Measurements from ENCODE around the gene TRPM4.
"Not testable (repeated sequence)": the region's sequence is repeated elsewhere in the genome, so short reads cannot be mapped to it uniquely, and the experiment has no call there.

The TRPM4 gene

DNA sequence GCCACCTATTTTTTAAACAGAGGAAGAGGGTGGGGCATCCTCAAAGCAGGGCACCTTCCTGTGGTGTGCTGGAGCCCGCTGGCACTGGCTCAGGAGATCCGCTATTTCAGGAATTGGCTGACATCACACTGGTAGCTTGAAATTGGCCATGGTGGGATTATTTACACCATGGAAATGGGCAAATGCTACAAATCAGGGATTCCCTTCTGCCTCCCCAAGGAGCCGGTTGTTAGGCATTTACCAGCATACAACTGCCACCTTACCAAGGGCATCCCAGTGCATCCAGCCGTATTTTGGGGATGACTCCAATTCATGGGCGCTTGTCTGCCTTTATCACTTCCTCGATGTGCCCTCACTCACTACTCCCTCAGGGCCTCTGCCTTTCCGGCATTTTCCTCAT is 16.6 kb upstream of the TRPM4 start:
- no peaks in the 10 kb centered on the region for H3K9me3 ChIP-seq (ENCODE audit: severe bottlenecking)
- TF ChIP-seq, protein P1, sequence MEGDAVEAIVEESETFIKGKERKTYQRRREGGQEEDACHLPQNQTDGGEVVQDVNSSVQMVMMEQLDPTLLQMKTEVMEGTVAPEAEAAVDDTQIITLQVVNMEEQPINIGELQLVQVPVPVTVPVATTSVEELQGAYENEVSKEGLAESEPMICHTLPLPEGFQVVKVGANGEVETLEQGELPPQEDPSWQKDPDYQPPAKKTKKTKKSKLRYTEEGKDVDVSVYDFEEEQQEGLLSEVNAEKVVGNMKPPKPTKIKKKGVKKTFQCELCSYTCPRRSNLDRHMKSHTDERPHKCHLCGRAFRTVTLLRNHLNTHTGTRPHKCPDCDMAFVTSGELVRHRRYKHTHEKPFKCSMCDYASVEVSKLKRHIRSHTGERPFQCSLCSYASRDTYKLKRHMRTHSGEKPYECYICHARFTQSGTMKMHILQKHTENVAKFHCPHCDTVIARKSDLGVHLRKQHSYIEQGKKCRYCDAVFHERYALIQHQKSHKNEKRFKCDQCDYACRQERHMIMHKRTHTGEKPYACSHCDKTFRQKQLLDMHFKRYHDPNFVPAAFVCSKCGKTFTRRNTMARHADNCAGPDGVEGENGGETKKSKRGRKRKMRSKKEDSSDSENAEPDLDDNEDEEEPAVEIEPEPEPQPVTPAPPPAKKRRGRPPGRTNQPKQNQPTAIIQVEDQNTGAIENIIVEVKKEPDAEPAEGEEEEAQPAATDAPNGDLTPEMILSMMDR (IDR thresholded peaks at IDR 0.05; ENCODE audit: poor library complexity, severe bottlenecking) = no peak
- H3K36me3 ChIP-seq (ENCODE audit: low read depth) = no peaks in the 10 kb centered on the region
- H3K4me3 ChIP-seq (ENCODE audit: severe bottlenecking) = no peak overlapping the region
- no peaks in the 10 kb centered on the region for H3K4me1 ChIP-seq (ENCODE audit: insufficient read depth, poor library complexity, severe bottlenecking)
- H3K27ac ChIP-seq (ENCODE audit: poor library complexity, severe bottlenecking) = no peak overlapping the region
- H3K27me3 ChIP-seq (ENCODE audit: insufficient read depth, poor library complexity, severe bottlenecking) = no peaks in the 10 kb centered on the region
- no peak for ATAC-seq (ENCODE audit: low read depth)
- no peak for DNase-seq (ENCODE audit: low spot score)

- no peak overlapping the region for H3K27ac ChIP-seq (ENCODE audit: poor library complexity, severe bottlenecking)
Measured at GRCh38 chr19:49141352-49141751, 16.2 kb upstream of the TRPM4 start.

GRCh38 chr19:49142866-49143335 is 14.7 kb upstream of the TRPM4 start:
- Histone ChIP-seq H3K27me3 (ENCODE audit: insufficient read depth, poor library complexity, severe bottlenecking) (no peaks in the 10 kb centered on the region), H3K27ac (ENCODE audit: poor library complexity, severe bottlenecking) (no peak overlapping the region), H3K36me3 (ENCODE audit: low read depth) (no peaks in the 10 kb centered on the region), H3K4me1 (ENCODE audit: insufficient read depth, poor library complexity, severe bottlenecking) (no peaks in the 10 kb centered on the region), H3K4me3 (ENCODE audit: severe bottlenecking) (peak overlapping the region; percentile 45), H3K9me3 (ENCODE audit: severe bottlenecking) (no peaks in the 10 kb centered on the region)
- TF ChIP-seq, protein P1 (IDR thresholded peaks at IDR 0.05; ENCODE audit: poor library complexity, severe bottlenecking) = no peak
- ATAC-seq (ENCODE audit: low read depth) (peak; percentile 100), DNase-seq (ENCODE audit: low spot score) (peak; percentile 93)

More at GRCh38 chr19:49141352-49141751, 16.2 kb upstream of the TRPM4 start:
- Histone ChIP-seq H3K27me3 (ENCODE audit: insufficient read depth, poor library complexity, severe bottlenecking) (no peaks in the 10 kb centered on the region), H3K4me1 (ENCODE audit: insufficient read depth, poor library complexity, severe bottlenecking) (no peaks in the 10 kb centered on the region), H3K9me3 (ENCODE audit: severe bottlenecking) (no peaks in the 10 kb centered on the region), H3K36me3 (ENCODE audit: low read depth) (no peaks in the 10 kb centered on the region), H3K4me3 (ENCODE audit: severe bottlenecking) (no peak overlapping the region)
- TF ChIP-seq, protein P1 (IDR thresholded peaks at IDR 0.05; ENCODE audit: poor library complexity, severe bottlenecking) = no peak
- ATAC-seq (ENCODE audit: low read depth) (no peak), DNase-seq (ENCODE audit: low spot score) (no peak)

DNA sequence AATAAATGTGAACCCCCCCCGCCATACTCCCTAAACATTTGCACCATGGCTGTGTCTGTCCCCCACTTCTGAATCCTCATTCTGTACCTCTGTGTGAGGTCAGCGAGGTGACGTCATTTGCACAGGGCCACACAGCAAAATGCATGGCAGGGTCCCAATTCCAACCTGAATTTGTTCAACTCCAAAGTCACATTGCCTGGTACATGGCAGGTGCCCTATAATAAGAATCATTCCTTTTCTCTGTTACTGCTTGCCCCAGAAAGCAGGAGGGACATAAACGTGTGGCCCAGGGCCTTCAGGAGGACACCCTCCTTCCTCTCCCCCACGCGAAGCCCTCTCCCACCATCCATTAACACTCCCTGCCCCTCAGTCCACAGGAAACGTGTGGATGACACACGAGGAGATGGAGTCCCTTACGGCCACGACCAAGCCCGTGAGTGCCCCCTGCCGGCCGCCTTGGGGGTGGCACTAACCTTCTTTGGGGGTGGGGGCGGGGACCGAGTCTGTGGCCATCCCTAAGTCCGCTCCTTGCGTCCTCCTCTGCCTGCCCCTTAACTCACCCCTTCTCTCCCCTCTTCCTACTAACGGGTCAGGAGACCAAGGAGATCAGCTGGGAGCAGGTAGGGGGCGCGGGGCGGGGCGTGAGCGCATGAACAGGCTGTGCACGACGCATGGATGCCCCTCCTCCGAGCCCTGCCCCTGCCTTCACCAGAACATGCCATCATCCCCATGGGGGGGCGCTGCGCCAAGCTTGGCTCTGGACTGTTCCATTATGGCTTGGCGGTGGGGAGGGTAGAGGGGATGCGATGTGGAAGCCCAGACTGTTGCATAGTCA is 11.8 kb upstream of the TRPM4 start:
- DNase-seq (ENCODE audit: low spot score) (no peak), ATAC-seq (ENCODE audit: low read depth) (no peak)
- TF ChIP-seq, protein P1 (IDR thresholded peaks at IDR 0.05; ENCODE audit: poor library complexity, severe bottlenecking) = peak; percentile 85
- H3K36me3 ChIP-seq (ENCODE audit: low read depth) = no peaks in the 10 kb centered on the region
- H3K27ac ChIP-seq (ENCODE audit: poor library complexity, severe bottlenecking) = no peak overlapping the region
- no peak overlapping the region for H3K4me3 ChIP-seq (ENCODE audit: severe bottlenecking)
- H3K9me3 ChIP-seq (ENCODE audit: severe bottlenecking) = no peaks in the 10 kb centered on the region
- H3K27me3 ChIP-seq (ENCODE audit: insufficient read depth, poor library complexity, severe bottlenecking) = no peaks in the 10 kb centered on the region
- no peaks in the 10 kb centered on the region for H3K4me1 ChIP-seq (ENCODE audit: insufficient read depth, poor library complexity, severe bottlenecking)

GRCh38 chr19:49146408-49146770 is 11.2 kb upstream of the TRPM4 start:
- H3K36me3 ChIP-seq (ENCODE audit: low read depth); ATAC-seq (ENCODE audit: low read depth); H3K4me3 ChIP-seq (ENCODE audit: severe bottlenecking); DNase-seq (ENCODE audit: low spot score); H3K27me3 ChIP-seq (ENCODE audit: insufficient read depth, poor library complexity, severe bottlenecking); H3K9me3 ChIP-seq (ENCODE audit: severe bottlenecking); H3K27ac ChIP-seq (ENCODE audit: poor library complexity, severe bottlenecking); H3K4me1 ChIP-seq (ENCODE audit: insufficient read depth, poor library complexity, severe bottlenecking): not testable (repeated sequence)
